ENCODE data around the gene TMIGD2.
"Not testable (repeated sequence)": the region's sequence is repeated elsewhere in the genome, so short reads cannot be mapped to it uniquely, and the experiment has no call there.

The TMIGD2 gene

GRCh38 chr19:4267101-4267900, 34.9 kb downstream of the TMIGD2 start:
- H3K27me3 Mint-ChIP-seq, result no peaks in the 10 kb centered on the region
- peaks cover 10% of the 10 kb centered on the region for H3K36me3 Mint-ChIP-seq
- peak overlapping the region; percentile 66 for H3K27ac Mint-ChIP-seq
- peaks cover 32% of the 10 kb centered on the region for H3K4me1 Mint-ChIP-seq
- no peaks in the 10 kb centered on the region for H3K9me3 Mint-ChIP-seq
- H3K4me3 Mint-ChIP-seq, result no peak overlapping the region

GRCh38 chr19:4266253-4267000, 35.8 kb downstream of the TMIGD2 start:
- peaks cover 32% of the 10 kb centered on the region for H3K4me1 Mint-ChIP-seq
- H3K27me3 Mint-ChIP-seq, result no peaks in the 10 kb centered on the region
- H3K27ac Mint-ChIP-seq, result peak overlapping the region; percentile 91
- peak overlapping the region; percentile 51 for H3K4me3 Mint-ChIP-seq
- no peaks in the 10 kb centered on the region for H3K9me3 Mint-ChIP-seq
- H3K36me3 Mint-ChIP-seq, result peaks cover 10% of the 10 kb centered on the region

GRCh38 chr19:4264812-4265211, 37.4 kb downstream of the TMIGD2 start:
- peak overlapping the region; percentile 36 for H3K4me3 Mint-ChIP-seq
- H3K4me1 Mint-ChIP-seq, result peaks cover 32% of the 10 kb centered on the region

GRCh38 chr19:4260613-4261191, 41.5 kb downstream of the TMIGD2 start:
- Mint-ChIP-seq H3K27ac (no peak overlapping the region), H3K27me3 (no peaks in the 10 kb centered on the region), H3K36me3 (peaks cover 15% of the 10 kb centered on the region), H3K4me1 (peaks cover 18% of the 10 kb centered on the region), H3K9me3 (no peaks in the 10 kb centered on the region), H3K4me3 (no peak overlapping the region)

More at GRCh38 chr19:4264812-4265211, 37.4 kb downstream of the TMIGD2 start:
- Mint-ChIP-seq H3K36me3 (peaks cover 13% of the 10 kb centered on the region), H3K9me3 (no peaks in the 10 kb centered on the region), H3K27me3 (no peaks in the 10 kb centered on the region), H3K27ac (peak overlapping the region; percentile 52)

GRCh38 chr19:4258181-4258580, 44.0 kb downstream of the TMIGD2 start:
- Mint-ChIP-seq H3K27ac (no peak overlapping the region), H3K9me3 (no peaks in the 10 kb centered on the region), H3K4me3 (no peak overlapping the region), H3K36me3 (peaks cover 21% of the 10 kb centered on the region), H3K27me3 (no peaks in the 10 kb centered on the region), H3K4me1 (no peaks in the 10 kb centered on the region)

GRCh38 chr19:4257025-4257424, 45.2 kb downstream of the TMIGD2 start:
- H3K4me3 Mint-ChIP-seq, result no peak overlapping the region
- H3K36me3 Mint-ChIP-seq, result peaks cover 21% of the 10 kb centered on the region
- H3K27ac Mint-ChIP-seq, result no peak overlapping the region
- no peaks in the 10 kb centered on the region for H3K4me1 Mint-ChIP-seq
- no peaks in the 10 kb centered on the region for H3K9me3 Mint-ChIP-seq
- H3K27me3 Mint-ChIP-seq, result no peaks in the 10 kb centered on the region

- no peaks in the 10 kb centered on the region for H3K27me3 Mint-ChIP-seq
- H3K4me3 Mint-ChIP-seq, result no peak overlapping the region
- no peaks in the 10 kb centered on the region for H3K9me3 Mint-ChIP-seq
- H3K27ac Mint-ChIP-seq, result no peak overlapping the region
- peaks cover 21% of the 10 kb centered on the region for H3K36me3 Mint-ChIP-seq
- H3K4me1 Mint-ChIP-seq, result no peaks in the 10 kb centered on the region
Measured at GRCh38 chr19:4256563-4256962, 45.6 kb downstream of the TMIGD2 start.

GRCh38 chr19:4246767-4247593, 55.2 kb downstream of the TMIGD2 start, which contains the start of gene YJU2:
Gene YJU2 (plus strand): TSS chr19:4247080. CDS start chr19:4247147, 67 bp downstream.
- Mint-ChIP-seq H3K4me1 (peaks cover 18% of the 10 kb centered on the region), H3K27me3 (no peaks in the 10 kb centered on the region), H3K4me3 (peak within 1 kb of the TSS; percentile 91), H3K9me3 (peaks cover 1% of the 10 kb centered on the region), H3K27ac (peak within 1 kb of the TSS; percentile 98), H3K36me3 (peaks cover 12% of the 10 kb centered on the region)

- H3K9me3 Mint-ChIP-seq, H3K27me3 Mint-ChIP-seq: not testable (repeated sequence)
- H3K27ac Mint-ChIP-seq, result peak overlapping the region; percentile 98
Measured at GRCh38 chr19:4245938-4246337, 56.3 kb downstream of the TMIGD2 start.

More at GRCh38 chr19:4245938-4246337, 56.3 kb downstream of the TMIGD2 start:
- H3K4me3 Mint-ChIP-seq, H3K36me3 Mint-ChIP-seq: not testable (repeated sequence)
- H3K4me1 Mint-ChIP-seq, result peaks cover 18% of the 10 kb centered on the region

All from activated naive CD4-positive, alpha-beta T cell treated with anti-CD3 and anti-CD28 coated beads, Interleukin-2, amount 50 U/mL, for 24 hours (primary cell).